Activated naive CD4-positive, alpha-beta T cell (primary cell): ENCODE data around the gene PPP4R1.

Experiments
- DNase-seq, 4 experiments: peaks; one replicate each; lab custom pipeline; 2025; lab: John Stamatoyannopoulos, UW

The PPP4R1 gene

GRCh38 chr18:9587924-9588323 lies 26.4 kb downstream of the PPP4R1 start:
- DNase-seq = no peak

- no peak for DNase-seq
Observed at GRCh38 chr18:9586814-9587213, 27.5 kb downstream of the PPP4R1 start.

GRCh38 chr18:9581667-9582066 lies 32.7 kb downstream of the PPP4R1 start:
- no peak for DNase-seq

- no peak for DNase-seq
Observed at GRCh38 chr18:9578306-9578705, 36.1 kb downstream of the PPP4R1 start.

GRCh38 chr18:9577361-9577760 lies 37.0 kb downstream of the PPP4R1 start:
- no peak for DNase-seq

GRCh38 chr18:9575558-9575957 lies 38.8 kb downstream of the PPP4R1 start:
- DNase-seq = no peak

GRCh38 chr18:9574473-9575115 lies 39.8 kb downstream of the PPP4R1 start:
- no peak for DNase-seq

- no peak for DNase-seq
Observed at GRCh38 chr18:9571546-9571945, 42.8 kb downstream of the PPP4R1 start.

GRCh38 chr18:9570255-9570654 lies 44.1 kb downstream of the PPP4R1 start:
- no peak for DNase-seq

GRCh38 chr18:9569178-9569577 lies 45.2 kb downstream of the PPP4R1 start:
- no peak for DNase-seq

- no peak for DNase-seq
Observed at GRCh38 chr18:9568186-9568585, 46.2 kb downstream of the PPP4R1 start.

GRCh38 chr18:9565407-9565806 lies 49.0 kb downstream of the PPP4R1 start:
- DNase-seq = no peak

- DNase-seq = no peak
Observed at GRCh38 chr18:9563331-9563730, 51.0 kb downstream of the PPP4R1 start.

- no peak for DNase-seq
Observed at GRCh38 chr18:9562584-9562983, 51.8 kb downstream of the PPP4R1 start.

- DNase-seq = no peak
Observed at GRCh38 chr18:9561759-9562158, 52.6 kb downstream of the PPP4R1 start.

- no peak for DNase-seq
Observed at GRCh38 chr18:9559253-9559652, 55.1 kb downstream of the PPP4R1 start.

- no peak for DNase-seq
Observed at GRCh38 chr18:9558387-9559064, 55.8 kb downstream of the PPP4R1 start.

GRCh38 chr18:9557250-9557943 lies 57.0 kb downstream of the PPP4R1 start:
- DNase-seq = no peak

GRCh38 chr18:9552616-9553015 lies 61.7 kb downstream of the PPP4R1 start:
- DNase-seq = no peak

- no peak for DNase-seq
Observed at GRCh38 chr18:9552191-9552590, 62.2 kb downstream of the PPP4R1 start.

- no peak for DNase-seq
Observed at GRCh38 chr18:9550429-9550828, 63.9 kb downstream of the PPP4R1 start.

GRCh38 chr18:9549405-9549804 lies 65.0 kb downstream of the PPP4R1 start:
- no peak for DNase-seq

GRCh38 chr18:9547782-9548181 lies 66.6 kb downstream of the PPP4R1 start:
- no peak for DNase-seq
